Astrocyte (in vitro differentiated cells and primary cell): Measurements from ENCODE around the gene CLDN19. TPM values are rescaled to one million over a fixed set of nuclear protein-coding genes. Genes with fewer than 3 reads are reported as not detected.

Experiments
- DNase-seq: peaks from one replicate; pipeline ENCODE4 v3.0.0-alpha.2; 2010; ENCODE audit warnings: low read depth
- FAIRE-seq: peaks from 2 replicates; lab custom pipeline; 2011; peaks lifted over from hg19 to GRCh38; lab: Jason Lieb, UNC
- H2AFZ ChIP-seq: 2 replicates; pipeline ENCODE4 v1.6.0; 2012; ENCODE audit warnings: low read depth, low read length, inconsistent platforms
- H3K27ac ChIP-seq: 2 replicates; pipeline ENCODE4 v1.5.1; 2011; ENCODE audit warnings: low read depth, low read length, inconsistent platforms
- H3K27me3 ChIP-seq: 2 replicates; pipeline ENCODE4 v1.6.0; 2011; ENCODE audit warnings: low read length, inconsistent platforms; ENCODE audit not compliant: insufficient read depth
- H3K36me3 ChIP-seq: 2 replicates; pipeline ENCODE4 v1.5.1; 2011; ENCODE audit warnings: low read length, inconsistent platforms; ENCODE audit not compliant: insufficient read depth
- H3K4me1 ChIP-seq: 2 replicates; pipeline ENCODE4 v1.5.1; 2011; ENCODE audit warnings: low read length, inconsistent platforms; ENCODE audit not compliant: insufficient read depth
- H3K4me2 ChIP-seq: 2 replicates; pipeline ENCODE4 v1.6.0; 2012; ENCODE audit warnings: low read length, inconsistent platforms
- H3K4me3 ChIP-seq: 2 replicates; pipeline ENCODE4 v1.5.1; 2011; ENCODE audit warnings: low read depth, mild to moderate bottlenecking, low read length, inconsistent platforms; ENCODE audit not compliant: insufficient read depth
- H3K79me2 ChIP-seq: 2 replicates; pipeline ENCODE4 v1.6.0; 2012; ENCODE audit warnings: mild to moderate bottlenecking, low read length, inconsistent platforms; ENCODE audit not compliant: insufficient read depth
- H3K9ac ChIP-seq: 2 replicates; pipeline ENCODE4 v1.6.0; 2012; ENCODE audit warnings: mild to moderate bottlenecking, low read length, inconsistent platforms
- H3K9me3 ChIP-seq: 2 replicates; pipeline ENCODE4 v1.5.1; 2012; ENCODE audit warnings: low read depth, mild to moderate bottlenecking, low read length, inconsistent platforms; ENCODE audit not compliant: insufficient read depth
- H4K20me1 ChIP-seq: 2 replicates; pipeline ENCODE4 v1.6.0; 2012; ENCODE audit warnings: low read length, inconsistent platforms; ENCODE audit not compliant: insufficient read depth
- H3K27ac Mint-ChIP-seq: one replicate; pipeline ENCODE4 v1.8.0; 2021; ENCODE audit warnings: mild to moderate bottlenecking, mixed read lengths; ENCODE audit not compliant: unreplicated experiment
- H3K27me3 Mint-ChIP-seq: one replicate; pipeline ENCODE4 v1.8.0; 2021; ENCODE audit warnings: low read depth, mixed read lengths; ENCODE audit not compliant: unreplicated experiment
- H3K36me3 Mint-ChIP-seq: one replicate; pipeline ENCODE4 v1.8.0; 2021; ENCODE audit warnings: low read depth, mixed read lengths; ENCODE audit not compliant: unreplicated experiment
- H3K4me1 Mint-ChIP-seq: one replicate; pipeline ENCODE4 v1.8.0; 2021; ENCODE audit warnings: low read depth, mixed read lengths; ENCODE audit not compliant: unreplicated experiment
- H3K4me3 Mint-ChIP-seq: one replicate; pipeline ENCODE4 v1.8.0; 2021; ENCODE audit warnings: mild to moderate bottlenecking, moderate library complexity, mixed read lengths; ENCODE audit not compliant: unreplicated experiment
- H3K9me3 Mint-ChIP-seq: one replicate; pipeline ENCODE4 v1.8.0; 2021; ENCODE audit warnings: mild to moderate bottlenecking, mixed read lengths; ENCODE audit not compliant: unreplicated experiment
- CTCF ChIP-seq: IDR thresholded peaks from 2 replicates; pipeline ENCODE4 v1.5.1; 2011; ENCODE audit warnings: low read depth, mild to moderate bottlenecking, inconsistent platforms, low read length, moderate library complexity; ENCODE audit not compliant: insufficient read depth
- EZH2 ChIP-seq: IDR thresholded peaks from 2 replicates; pipeline ENCODE4 v1.6.1; 2012; ENCODE audit warnings: mild to moderate bottlenecking, low read length, inconsistent platforms; ENCODE audit not compliant: insufficient read depth
- total RNA-seq: library from RNA; stranded (reverse); gene quantifications from 2 replicates; pipeline ENCODE4 v1.2.1, GENCODE V29; 2021

The CLDN19 gene
- total RNA-seq, 1 donor from 2014 or later, result 0.11 TPM

- Mint-ChIP-seq H3K4me1 (peaks cover 3% of the 10 kb centered on the region), H3K27ac (no peak overlapping the region), H3K27me3 (peaks cover 3% of the 10 kb centered on the region), H3K9me3 (peaks cover 2% of the 10 kb centered on the region), H3K4me3 (no peak overlapping the region), H3K36me3 (no peaks in the 10 kb centered on the region)
- no peak overlapping the region for H2AFZ ChIP-seq
- H3K4me3 ChIP-seq, result no peak overlapping the region
- DNase-seq, result no peak
- no peak overlapping the region for H3K4me2 ChIP-seq
- no peaks in the 10 kb centered on the region for H3K27me3 ChIP-seq
- no peaks in the 10 kb centered on the region for H3K4me1 ChIP-seq
- no peak for FAIRE-seq
- H4K20me1 ChIP-seq, result no peaks in the 10 kb centered on the region
- H3K27ac ChIP-seq, result no peak overlapping the region
- H3K9ac ChIP-seq, result no peak overlapping the region
- TF ChIP-seq EZH2 (no peak), CTCF (no peak)
- no peaks in the 10 kb centered on the region for H3K36me3 ChIP-seq
- no peaks in the 10 kb centered on the region for H3K79me2 ChIP-seq
- no peaks in the 10 kb centered on the region for H3K9me3 ChIP-seq
These were observed 5.0 kb downstream of the CLDN19 start for GRCh38 chr1:42735056-42735455.

- no peaks in the 10 kb centered on the region for H3K36me3 Mint-ChIP-seq
- FAIRE-seq (no peak), DNase-seq (no peak)
- no peaks in the 10 kb centered on the region for H3K36me3 ChIP-seq
- no peaks in the 10 kb centered on the region for H4K20me1 ChIP-seq
- peaks cover 3% of the 10 kb centered on the region for H3K4me1 Mint-ChIP-seq
- TF ChIP-seq CTCF (no peak), EZH2 (no peak)
- no peak overlapping the region for H3K4me3 ChIP-seq
- H3K4me3 Mint-ChIP-seq, result no peak overlapping the region
- no peak overlapping the region for H3K9ac ChIP-seq
- peaks cover 2% of the 10 kb centered on the region for H3K27me3 Mint-ChIP-seq
- no peaks in the 10 kb centered on the region for H3K9me3 ChIP-seq
- H3K4me2 ChIP-seq, result no peak overlapping the region
- H3K27me3 ChIP-seq, result no peaks in the 10 kb centered on the region
- H2AFZ ChIP-seq, result no peak overlapping the region
- no peaks in the 10 kb centered on the region for H3K4me1 ChIP-seq
- H3K79me2 ChIP-seq, result no peaks in the 10 kb centered on the region
- no peak overlapping the region for H3K27ac Mint-ChIP-seq
- H3K27ac ChIP-seq, result no peak overlapping the region
- H3K9me3 Mint-ChIP-seq, result peaks cover 2% of the 10 kb centered on the region
These were observed 5.6 kb downstream of the CLDN19 start for GRCh38 chr1:42734201-42735035.
